Muscle layer of duodenum (tissue), 2 donors: ENCODE results near the gene CCR7.

Experiments
- H3K27ac ChIP-seq: one replicate; pipeline ENCODE4 v1.7.0; 2013; ENCODE audit warnings: mild to moderate bottlenecking, low read length
- H3K27me3 ChIP-seq: one replicate; pipeline ENCODE4 v1.7.0; 2013; ENCODE audit warnings: low read depth, mild to moderate bottlenecking, control low read depth, low read length
- H3K36me3 ChIP-seq, 2 donors: one replicate each; pipeline ENCODE4 v1.7.0; 2013; ENCODE audit warnings: low read length in 2 of 2, control low read depth in 1 of 2, mild to moderate bottlenecking in 1 of 2; ENCODE audit not compliant: insufficient read depth in 2 of 2, control insufficient read depth in 1 of 2
- H3K4me1 ChIP-seq, 2 donors: one replicate each; pipeline ENCODE4 v1.7.0; 2013; ENCODE audit warnings: low read length in 2 of 2, mild to moderate bottlenecking in 2 of 2, control low read depth in 1 of 2, moderate library complexity in 1 of 2; ENCODE audit not compliant: insufficient read depth in 2 of 2, control insufficient read depth in 1 of 2
- H3K4me3 ChIP-seq, 2 donors: one replicate each; pipeline ENCODE4 v1.7.0; 2013; ENCODE audit warnings: low read length in 2 of 2, low read depth in 1 of 2, mild to moderate bottlenecking in 1 of 2
- H3K9me3 ChIP-seq, 2 donors: one replicate each; pipeline ENCODE4 v1.7.0; 2013; ENCODE audit warnings: low read length in 2 of 2, control low read depth in 1 of 2, mild to moderate bottlenecking in 1 of 2; ENCODE audit not compliant: control insufficient read depth in 1 of 2
- donor health status: healthy.

The CCR7 gene

DNA sequence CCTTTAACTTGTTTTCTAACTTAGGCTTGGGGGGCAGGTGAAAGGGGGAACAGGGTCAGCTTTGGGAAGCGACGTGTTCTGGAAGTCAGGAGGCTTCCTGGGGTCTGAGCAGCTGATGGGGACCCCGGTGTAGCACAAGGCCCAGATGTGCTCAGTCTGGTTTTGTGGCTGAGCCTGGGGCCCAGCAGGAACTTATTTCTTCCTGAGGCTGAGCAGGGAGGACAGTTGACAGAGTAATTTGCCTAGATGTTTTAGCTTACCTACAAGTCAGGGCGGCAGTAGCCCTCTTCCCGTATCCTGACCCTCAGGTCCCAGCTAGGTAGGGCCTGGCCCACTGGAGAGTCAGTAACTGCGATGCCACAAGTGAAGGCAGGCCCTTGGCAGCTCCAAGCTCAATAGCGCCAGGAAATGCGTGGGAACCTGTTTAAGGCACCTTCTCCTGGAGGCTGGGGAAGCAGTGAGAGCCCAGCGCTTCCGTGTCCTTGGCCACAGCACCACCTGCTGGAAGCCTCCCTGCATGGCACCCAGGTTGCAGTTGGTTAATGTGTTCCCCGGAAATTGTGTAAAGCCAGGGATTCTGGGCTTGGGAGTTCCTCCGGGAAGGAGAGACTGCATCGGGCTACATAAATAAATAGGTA, 5.2 kb downstream of the CCR7 start:
- Histone ChIP-seq H3K27ac (peak overlapping the region; percentile 28), H3K27me3 (no peaks in the 10 kb centered on the region), H3K4me3 (peak overlapping the region in 1 of 2 donors; percentile 13), H3K4me1 (peaks cover 12 to 23% of the 10 kb centered on the region in 2 donors), H3K9me3 (no peaks in the 10 kb centered on the region), H3K36me3 (no peaks in the 10 kb centered on the region)

DNA sequence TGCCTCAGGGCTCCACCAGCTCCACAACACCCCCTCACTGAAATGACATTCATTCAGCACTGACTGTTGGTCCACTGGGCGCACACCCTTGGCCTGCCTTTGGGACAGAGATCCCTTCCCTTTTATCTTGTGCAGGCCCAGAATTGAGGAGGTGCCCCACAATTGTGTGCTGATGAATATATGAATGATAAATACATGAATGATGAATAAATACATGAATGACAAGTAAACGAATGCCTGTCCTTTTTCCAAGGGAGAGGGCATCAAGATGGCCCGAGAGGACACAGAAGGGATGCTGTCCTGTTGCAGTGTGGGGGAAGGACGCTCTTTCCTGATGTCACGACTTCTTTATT, 5.7 kb downstream of the CCR7 start:
- peaks cover 12 to 27% of the 10 kb centered on the region in 2 donors for H3K4me1 ChIP-seq
- H3K36me3 ChIP-seq: no peaks in the 10 kb centered on the region
- no peak overlapping the region for H3K4me3 ChIP-seq
- H3K27me3 ChIP-seq: no peaks in the 10 kb centered on the region
- H3K27ac ChIP-seq: peak overlapping the region; percentile 28
- H3K9me3 ChIP-seq: no peaks in the 10 kb centered on the region

DNA sequence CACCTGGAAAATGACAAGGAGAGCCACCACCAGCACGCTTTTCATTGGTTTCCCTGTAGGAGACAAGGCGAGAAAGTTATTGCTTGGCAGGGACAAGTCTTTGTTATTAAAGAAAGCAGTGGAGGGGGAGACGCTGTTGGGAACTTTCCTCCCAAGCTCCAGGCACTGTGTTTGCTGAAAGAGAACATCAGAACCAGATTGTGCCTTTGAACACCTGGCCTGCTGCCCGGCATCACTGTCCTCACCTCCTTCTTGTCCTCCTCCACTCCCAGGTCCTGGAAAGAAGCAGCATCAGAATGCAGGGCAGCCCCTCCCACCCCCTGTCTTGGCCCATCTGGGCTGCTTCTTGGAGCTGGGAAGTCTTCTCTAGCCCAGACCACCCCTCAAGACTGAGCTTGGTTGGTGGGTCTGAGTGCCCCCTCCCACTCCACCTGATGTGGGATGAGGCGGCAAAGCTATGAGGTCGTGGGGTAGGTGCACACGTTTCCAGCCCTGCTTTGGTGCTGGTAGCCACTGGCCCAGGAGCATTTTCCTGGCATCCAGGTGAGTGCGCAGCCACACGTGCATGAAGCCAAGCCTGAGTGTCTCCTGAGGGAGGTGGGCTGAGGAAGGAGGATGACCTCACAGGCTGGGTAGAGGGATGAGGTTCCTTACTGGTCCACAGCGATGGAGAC, 6.2 kb downstream of the CCR7 start:
- peak overlapping the region; percentile 28 for H3K27ac ChIP-seq
- no peaks in the 10 kb centered on the region for H3K36me3 ChIP-seq
- H3K4me1 ChIP-seq: peaks cover 12 to 32% of the 10 kb centered on the region in 2 donors
- H3K4me3 ChIP-seq: no peak overlapping the region
- no peaks in the 10 kb centered on the region for H3K27me3 ChIP-seq
- H3K9me3 ChIP-seq: no peaks in the 10 kb centered on the region

DNA sequence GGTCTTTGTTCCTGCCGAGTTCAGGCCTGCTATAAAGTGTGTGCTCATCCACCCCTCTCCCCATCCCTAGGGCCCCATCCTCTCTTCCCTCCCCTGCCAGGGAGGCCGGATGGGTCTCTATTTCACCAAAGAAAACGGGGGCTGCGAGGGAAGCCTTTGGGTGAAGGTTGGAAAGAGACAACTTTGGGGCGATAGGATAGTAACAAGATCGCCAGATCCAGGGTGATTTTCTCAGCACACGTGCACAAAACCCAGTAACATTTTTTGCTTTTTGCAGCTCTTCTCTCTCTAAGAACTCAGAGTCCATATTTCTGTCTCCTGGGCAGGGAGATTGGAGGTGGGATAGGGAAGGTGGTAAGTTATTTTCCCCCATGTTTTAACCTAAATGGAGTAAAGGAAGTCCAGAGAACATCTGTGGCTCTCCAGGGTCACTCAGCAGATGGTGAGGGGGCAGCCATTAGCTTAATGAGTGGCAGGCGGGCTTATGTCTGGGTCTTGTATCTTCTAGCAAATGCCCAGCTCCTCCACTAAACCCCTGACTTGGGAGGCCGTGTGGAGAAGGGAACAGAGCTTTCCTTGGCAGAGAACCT, 6.9 kb downstream of the CCR7 start:
- Histone ChIP-seq H3K27ac (peak overlapping the region; percentile 36), H3K27me3 (no peaks in the 10 kb centered on the region), H3K4me1 (peaks cover 15 to 38% of the 10 kb centered on the region in 2 donors), H3K9me3 (no peaks in the 10 kb centered on the region), H3K4me3 (no peak overlapping the region), H3K36me3 (no peaks in the 10 kb centered on the region)

DNA sequence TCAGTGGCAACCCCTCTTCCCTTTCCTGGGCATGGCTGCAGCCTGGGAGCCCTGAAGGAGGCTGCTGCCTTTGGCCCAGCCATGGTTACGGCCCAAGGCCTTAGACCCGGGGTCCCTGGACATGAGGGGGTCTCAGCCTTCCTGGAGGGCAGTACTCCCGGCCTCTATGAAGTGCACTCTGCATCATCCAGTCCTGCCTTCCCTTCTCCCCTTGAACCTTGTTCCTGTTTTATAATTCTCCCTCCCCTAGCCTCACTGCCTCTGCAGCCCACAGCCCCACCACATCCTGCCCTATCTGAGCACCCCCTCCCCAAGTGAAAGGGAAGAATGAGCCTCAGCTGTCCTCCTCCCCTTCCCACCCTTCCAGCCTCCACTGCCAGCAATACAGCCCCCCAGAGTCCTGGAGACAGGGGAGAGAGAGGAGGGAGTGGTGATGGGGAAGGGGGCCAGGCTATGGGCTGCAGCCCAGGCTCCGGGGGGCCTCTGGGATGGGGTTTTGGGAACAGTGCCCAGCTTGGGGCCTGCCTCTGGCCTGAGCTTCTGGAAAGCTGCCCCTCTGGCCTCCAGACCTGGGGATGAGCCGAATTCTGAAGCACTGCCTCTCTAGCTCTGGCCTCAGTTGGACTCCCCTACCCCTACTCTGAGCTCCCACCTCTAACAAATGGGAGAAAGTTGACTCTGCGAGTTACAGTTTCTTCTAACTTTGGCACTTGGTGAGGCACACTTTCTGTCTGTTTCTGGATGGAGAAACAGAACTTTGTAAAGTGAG, 7.6 kb downstream of the CCR7 start:
- H3K27me3 ChIP-seq: no peaks in the 10 kb centered on the region
- H3K27ac ChIP-seq: peak overlapping the region; percentile 36
- H3K36me3 ChIP-seq: no peaks in the 10 kb centered on the region
- no peak overlapping the region for H3K4me3 ChIP-seq
- peaks cover 22 to 43% of the 10 kb centered on the region in 2 donors for H3K4me1 ChIP-seq
- no peaks in the 10 kb centered on the region for H3K9me3 ChIP-seq

DNA sequence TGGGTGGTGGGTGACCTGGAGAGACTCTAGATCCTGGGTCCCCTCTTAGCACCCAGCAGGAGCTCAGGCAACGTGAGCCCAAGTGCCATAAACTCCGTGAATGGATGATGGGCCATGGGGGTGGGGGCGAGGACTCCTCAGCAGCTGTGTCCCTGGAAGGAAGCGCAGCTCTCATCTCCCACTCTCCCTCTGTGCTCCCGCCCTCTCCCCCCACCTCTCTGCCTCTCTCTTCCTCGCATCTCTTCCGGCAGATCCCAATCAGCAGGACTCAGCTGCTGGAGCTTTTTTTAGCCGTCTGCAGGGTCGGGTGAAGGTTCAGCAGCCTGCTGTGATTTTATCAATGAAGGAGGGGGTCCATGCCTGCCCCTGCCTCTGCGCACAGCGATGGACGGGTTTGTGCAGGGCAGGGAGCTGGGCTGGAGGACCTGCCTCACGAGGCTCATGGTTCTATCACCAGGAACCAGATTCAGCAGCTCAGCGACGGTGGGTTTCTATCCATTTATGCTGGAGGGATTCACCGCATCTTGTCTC, 8.3 kb downstream of the CCR7 start:
- Histone ChIP-seq H3K27me3 (no peaks in the 10 kb centered on the region), H3K36me3 (no peaks in the 10 kb centered on the region), H3K9me3 (no peaks in the 10 kb centered on the region), H3K27ac (peak overlapping the region; percentile 50), H3K4me3 (peak overlapping the region in 1 of 2 donors; percentile 8), H3K4me1 (peaks cover 22 to 46% of the 10 kb centered on the region in 2 donors)

DNA sequence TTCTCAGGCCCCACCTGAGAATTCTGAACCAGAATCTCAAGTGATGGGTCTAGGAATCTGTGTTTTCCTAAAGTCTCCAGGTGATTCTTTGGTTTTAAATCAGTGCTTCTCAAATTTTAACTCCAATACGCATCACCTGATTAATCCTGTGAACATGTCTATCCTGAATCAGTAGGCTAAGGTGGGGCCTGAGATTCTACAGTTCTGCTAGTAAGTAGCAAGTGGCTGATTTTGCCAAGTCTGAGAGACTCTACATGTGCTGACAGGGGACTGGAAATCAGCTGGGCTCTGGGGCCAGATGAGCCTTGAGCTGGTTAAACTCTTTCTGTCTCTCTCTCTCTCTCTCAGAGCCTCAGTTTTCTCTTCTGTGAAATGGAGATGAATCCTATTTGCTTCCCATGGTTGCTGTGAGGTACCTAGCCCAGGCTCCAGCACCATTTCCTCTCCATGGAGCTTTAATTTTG, 9.0 kb downstream of the CCR7 start:
- Histone ChIP-seq H3K27ac (peak overlapping the region; percentile 50), H3K9me3 (no peaks in the 10 kb centered on the region), H3K4me1 (peaks cover 27 to 51% of the 10 kb centered on the region in 2 donors), H3K4me3 (peak overlapping the region in 1 of 2 donors; percentile 8), H3K36me3 (peaks cover 0 to 5% of the 10 kb centered on the region in 2 donors), H3K27me3 (no peaks in the 10 kb centered on the region)

DNA sequence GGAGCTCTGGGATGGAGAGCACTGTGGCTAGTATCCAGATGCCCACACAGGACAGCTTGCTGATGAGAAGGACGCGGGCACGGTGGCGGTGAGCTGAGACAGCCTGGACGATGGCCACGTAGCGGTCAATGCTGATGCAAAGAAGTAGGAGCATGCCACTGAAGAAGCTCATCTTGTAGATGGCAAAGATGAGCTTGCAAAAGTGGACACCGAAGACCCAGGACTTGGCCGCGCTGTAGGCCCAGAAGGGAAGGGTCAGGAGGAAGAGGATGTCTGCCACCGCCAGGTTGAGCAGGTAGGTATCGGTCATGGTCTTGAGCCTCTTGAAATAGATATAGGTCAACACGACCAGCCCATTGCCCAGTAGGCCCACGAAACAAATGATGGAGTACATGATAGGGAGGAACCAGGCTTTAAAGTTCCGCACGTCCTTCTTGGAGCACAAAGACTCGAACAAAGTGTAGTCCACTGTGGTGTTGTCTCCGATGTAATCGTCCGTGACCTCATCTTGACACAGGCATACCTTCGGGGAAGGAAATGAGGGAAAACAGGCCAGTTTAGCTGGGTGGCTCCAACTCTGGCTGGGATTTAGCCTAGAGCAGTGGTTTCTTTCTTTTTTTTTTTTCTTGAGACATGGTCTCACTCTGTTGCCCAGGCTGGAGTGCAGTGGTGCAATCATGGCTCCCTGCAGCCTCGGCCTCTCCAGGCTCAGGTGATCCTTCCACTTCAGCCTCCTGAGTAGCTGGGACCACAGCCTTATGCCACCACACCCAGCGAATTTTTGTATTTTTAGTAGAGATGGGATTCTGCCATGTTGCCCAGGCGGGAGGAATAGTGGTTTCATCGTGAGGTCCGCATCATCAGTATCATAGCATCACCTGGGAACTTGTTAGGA, 9.7 kb downstream of the CCR7 start:
- Histone ChIP-seq H3K9me3 (no peaks in the 10 kb centered on the region), H3K4me1 (peaks cover 27 to 55% of the 10 kb centered on the region in 2 donors), H3K36me3 (peaks cover 0 to 8% of the 10 kb centered on the region in 2 donors), H3K4me3 (no peak overlapping the region), H3K27ac (peak overlapping the region; percentile 50), H3K27me3 (no peaks in the 10 kb centered on the region)

DNA sequence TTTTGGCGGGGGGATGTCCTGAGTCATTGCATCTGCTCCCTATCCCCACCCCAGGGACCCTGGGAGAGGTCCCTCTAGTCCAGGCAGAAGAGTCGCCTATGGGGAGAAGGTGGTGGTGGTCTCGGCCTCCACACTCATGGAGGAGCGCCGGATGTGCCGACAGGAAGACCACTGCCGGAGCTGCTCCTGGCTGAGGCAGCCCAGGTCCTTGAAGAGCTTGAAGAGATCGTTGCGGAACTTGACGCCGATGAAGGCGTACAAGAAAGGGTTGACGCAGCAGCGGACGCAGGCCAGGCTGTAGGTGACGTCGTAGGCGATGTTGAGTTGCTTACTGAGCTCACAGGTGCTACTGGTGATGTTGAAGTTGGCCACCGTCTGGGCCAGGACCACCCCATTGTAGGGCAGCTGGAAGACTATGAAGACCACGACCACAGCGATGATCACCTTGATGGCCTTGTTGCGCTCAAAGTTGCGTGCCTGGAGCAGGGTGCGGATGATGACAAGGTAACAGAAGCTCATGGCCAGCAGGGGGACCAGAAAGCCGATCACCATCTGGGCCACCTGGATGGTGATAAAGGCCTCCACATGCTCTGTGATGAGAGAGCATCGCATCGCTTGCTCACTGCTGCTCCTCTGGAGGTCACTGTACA, 10.5 kb downstream of the CCR7 start:
- H3K27ac ChIP-seq: peak overlapping the region; percentile 89
- peaks cover 0 to 16% of the 10 kb centered on the region in 2 donors for H3K36me3 ChIP-seq
- peaks cover 22 to 56% of the 10 kb centered on the region in 2 donors for H3K4me1 ChIP-seq
- no peaks in the 10 kb centered on the region for H3K27me3 ChIP-seq
- no peak overlapping the region for H3K4me3 ChIP-seq
- no peaks in the 10 kb centered on the region for H3K9me3 ChIP-seq
